Breast epithelium (tissue), 4 donors: ENCODE data around the gene GPR55. TPM values are rescaled to one million over a fixed set of nuclear protein-coding genes. Genes with fewer than 3 reads are reported as not detected.

Experiments
- DNase-seq, 2 donors: peaks; one replicate each; pipeline ENCODE4 v3.0.0-alpha.2; 2019; ENCODE audit warnings: low spot score in 2 of 2
- H3K27ac ChIP-seq, 2 donors: fragments of 200-600 bp; sonication (generic) in 1 of 2; one replicate each; pipeline ENCODE4 v1.5.1; 2016 to 2019; ENCODE audit warnings: mild to moderate bottlenecking in 1 of 2
- H3K27me3 ChIP-seq, 2 donors: fragments of 200-600 bp; sonication (generic) in 1 of 2; one replicate each; pipeline versions ENCODE4 v1.5.1 to v1.6.0; 2017 to 2019; ENCODE audit warnings: control low read depth in 1 of 2, mild to moderate bottlenecking in 1 of 2
- H3K36me3 ChIP-seq: fragments of 200-600 bp; one replicate; pipeline ENCODE4 v1.5.1; 2019
- H3K4me1 ChIP-seq, 2 donors: fragments of 200-600 bp; sonication (generic); one replicate each; pipeline ENCODE4 v1.5.1; 2016 to 2019; ENCODE audit warnings: control low read depth in 1 of 2
- H3K4me3 ChIP-seq, 3 donors: fragments of 200-600 bp; sonication (generic); 1 replicate in 2 of 3; 2 replicates in 1 of 3; pipeline ENCODE4 v1.5.1; 2016 to 2019; ENCODE audit warnings: mild to moderate bottlenecking in 3 of 3, moderate library complexity in 2 of 3
- H3K9me3 ChIP-seq, 2 donors: fragments of 200-600 bp; sonication (generic) in 1 of 2; one replicate each; pipeline ENCODE4 v1.5.1; 2016 to 2019; ENCODE audit warnings: control low read depth in 1 of 2
- CTCF ChIP-seq, 3 donors: fragments of 450-650 bp; IDR thresholded peaks; one replicate each; pipeline ENCODE4 v1.5.1; 2016 to 2017; ENCODE audit warnings: antibody characterized with exemption in 3 of 3, mild to moderate bottlenecking in 3 of 3, moderate library complexity in 3 of 3
- POLR2A ChIP-seq: fragments of 450-650 bp; IDR thresholded peaks from one replicate; pipeline ENCODE4 v1.6.1; 2016; ENCODE audit warnings: antibody characterized with exemption, mild to moderate bottlenecking, moderate library complexity
- POLR2AphosphoS5 ChIP-seq, 3 donors: sonication (generic); formaldehyde crosslinking; IDR thresholded peaks; one replicate each; pipeline ENCODE4 v1.6.1; 2017; ENCODE audit warnings: antibody characterized with exemption in 3 of 3
- intact Hi-C: fragments of 100-400 bp; cut with DNase I; formaldehyde crosslinking; loops from one replicate; pipeline ENCODE4 v1.15.1; 2023; ENCODE audit warnings: low total_unique reads
- total RNA-seq, 3 donors: library from RNA; depleted of rRNA; stranded (reverse); fragments of >200 nt; gene quantifications; one replicate each; pipeline ENCODE4 v1.1.0, GENCODE V29; 2016

Gene GPR55
- total RNA-seq, 3 donors from 2014 or later, result 0.16 to 0.44 TPM; not detected in 1

GRCh38 chr2:230915319-230915718 lies 9.7 kb downstream of the GPR55 start:
- Histone ChIP-seq H3K4me1 (no peaks in the 10 kb centered on the region), H3K36me3 (no peaks in the 10 kb centered on the region), H3K27me3 (no peaks in the 10 kb centered on the region), H3K9me3 (no peaks in the 10 kb centered on the region), H3K27ac (no peak overlapping the region), H3K4me3 (no peak overlapping the region)
- TF ChIP-seq POLR2A (no peak), POLR2AphosphoS5 (IDR thresholded peaks at IDR 0.05) (no peak), CTCF (IDR thresholded peaks at IDR 0.05) (no peak)
- intact Hi-C loops, result no loop called here
- no peak for DNase-seq

- Histone ChIP-seq H3K9me3 (no peaks in the 10 kb centered on the region), H3K4me1 (no peaks in the 10 kb centered on the region), H3K27me3 (no peaks in the 10 kb centered on the region), H3K4me3 (no peak overlapping the region), H3K27ac (no peak overlapping the region), H3K36me3 (no peaks in the 10 kb centered on the region)
- intact Hi-C loops, result no loop called here
- TF ChIP-seq POLR2AphosphoS5 (IDR thresholded peaks at IDR 0.05) (no peak), POLR2A (no peak), CTCF (IDR thresholded peaks at IDR 0.05) (no peak)
- DNase-seq, result peak in 1 of 2 donors; percentile 35
Observed at GRCh38 chr2:230914886-230915285, 10.2 kb downstream of the GPR55 start.

- no peaks in the 10 kb centered on the region for H3K9me3 ChIP-seq
- no peak overlapping the region for H3K27ac ChIP-seq
- TF ChIP-seq POLR2A (no peak), CTCF (IDR thresholded peaks at IDR 0.05) (no peak), POLR2AphosphoS5 (IDR thresholded peaks at IDR 0.05) (no peak)
- intact Hi-C loops, result no loop called here
- H3K27me3 ChIP-seq, result no peaks in the 10 kb centered on the region
- H3K4me3 ChIP-seq, result no peak overlapping the region
- H3K4me1 ChIP-seq, result no peaks in the 10 kb centered on the region
- no peaks in the 10 kb centered on the region for H3K36me3 ChIP-seq
- DNase-seq, result peak in 1 of 2 donors; percentile 33
Observed at GRCh38 chr2:230913406-230914143, 11.5 kb downstream of the GPR55 start.

- H3K36me3 ChIP-seq, result no peaks in the 10 kb centered on the region
- intact Hi-C loops, result no loop called here
- H3K4me1 ChIP-seq, result no peaks in the 10 kb centered on the region
- TF ChIP-seq POLR2A (no peak), POLR2AphosphoS5 (IDR thresholded peaks at IDR 0.05) (no peak), CTCF (IDR thresholded peaks at IDR 0.05) (no peak)
- H3K27ac ChIP-seq, result no peak overlapping the region
- H3K4me3 ChIP-seq, result no peak overlapping the region
- H3K9me3 ChIP-seq, result no peaks in the 10 kb centered on the region
- H3K27me3 ChIP-seq, result no peaks in the 10 kb centered on the region
- no peak for DNase-seq
Observed at GRCh38 chr2:230912724-230913123, 12.3 kb downstream of the GPR55 start.

- intact Hi-C loops, result no loop called here
- no peak for TF ChIP-seq CTCF (IDR thresholded peaks at IDR 0.05)
- no peak overlapping the region for H3K27ac ChIP-seq
- H3K9me3 ChIP-seq, result no peaks in the 10 kb centered on the region
- no peaks in the 10 kb centered on the region for H3K27me3 ChIP-seq
- peak in 1 of 2 donors; percentile 20 for DNase-seq
- no peak overlapping the region for H3K4me3 ChIP-seq
- no peaks in the 10 kb centered on the region for H3K4me1 ChIP-seq
- H3K36me3 ChIP-seq, result no peaks in the 10 kb centered on the region
Observed at GRCh38 chr2:230912046-230912445, 13.0 kb downstream of the GPR55 start.
